ENCODE data around the gene INPP4A. TPM values are rescaled to one million over a fixed set of nuclear protein-coding genes. Genes with fewer than 3 reads are reported as not detected.
A peak's percentile ranks its signal among the peaks of the same experiment; 100 is the strongest.

Gene INPP4A
- total and polyA plus RNA-seq, 9 of the 15 experiments (the other 6 are each of a cell fraction or from before 2014, with no cell fraction given) = 1.8 to 15.7 (median 8.3) TPM

- TF ChIP-seq ASH1L (IDR thresholded peaks at IDR 0.05; ENCODE audit: borderline replicate concordance, low read depth, partially characterized antibody) (no peak), TCF7 (IDR thresholded peaks at IDR 0.05; ENCODE audit: borderline replicate concordance) (no peak), PTBP1 (IDR thresholded peaks at IDR 0.05; ENCODE audit: low read depth, low read length) (no peak), STAT6 (CRISPR knock-in tag; IDR thresholded peaks at IDR 0.05) (no peak), HSF4 (CRISPR knock-in tag; IDR thresholded peaks at IDR 0.05; ENCODE audit: borderline replicate concordance) (no peak), CXXC5 (CRISPR knock-in tag; IDR thresholded peaks at IDR 0.05) (peak; percentile 72), RBFOX2 (IDR thresholded peaks at IDR 0.05; ENCODE audit: low read depth, low read length) (no peak), KAT7 (CRISPR knock-in tag; IDR thresholded peaks at IDR 0.05; ENCODE audit: borderline replicate concordance) (no peak), HLTF (IDR thresholded peaks at IDR 0.05) (no peak), ESRRA (IDR thresholded peaks at IDR 0.05; ENCODE audit: borderline replicate concordance, low read depth) (peak; percentile 42; the same call in 1 of the 2 replicates), RAD51 (IDR thresholded peaks at IDR 0.05; ENCODE audit: borderline replicate concordance, low read depth) (0 out of 2 replicates have a peak, but pooled peaks have one; percentile 17), RFX5 (IDR thresholded peaks at IDR 0.05; ENCODE audit: low read depth, low read length) (no peak), TEAD4 (IDR thresholded peaks at IDR 0.05; ENCODE audit: low read length) (no peak), TEAD4 (CRISPR knock-in tag; IDR thresholded peaks at IDR 0.05; ENCODE audit: borderline replicate concordance) (no peak), ZNF79 (CRISPR knock-in tag; IDR thresholded peaks at IDR 0.05; ENCODE audit: low read depth) (no peak), GABPB2 (CRISPR knock-in tag; conservative IDR thresholded peaks at IDR 0.05) (no peak), PPARD (CRISPR knock-in tag; IDR thresholded peaks at IDR 0.05) (no peak), THRAP3 (IDR thresholded peaks at IDR 0.05; ENCODE audit: borderline replicate concordance) (no peak), SNIP1 (IDR thresholded peaks at IDR 0.05; ENCODE audit: low read depth) (no peak), ZFP1 (CRISPR knock-in tag; IDR thresholded peaks at IDR 0.05) (no peak), LARP7 (IDR thresholded peaks at IDR 0.05) (no peak), HDAC1 (IDR thresholded peaks at IDR 0.05) (no peak), ZNF551 (CRISPR knock-in tag; IDR thresholded peaks at IDR 0.05) (no peak), NR0B1 (IDR thresholded peaks at IDR 0.05; ENCODE audit: partially characterized antibody) (no peak), SREBF1 (IDR thresholded peaks at IDR 0.05; ENCODE audit: borderline replicate concordance, low read depth, low read length) (no peak), ZBTB5 (IDR thresholded peaks at IDR 0.05) (no peak)
Measured at GRCh38 chr2:98464772-98465310, 20.2 kb downstream of the INPP4A start (continued).
